ENCODE results near the gene HOATZ.

DNA sequence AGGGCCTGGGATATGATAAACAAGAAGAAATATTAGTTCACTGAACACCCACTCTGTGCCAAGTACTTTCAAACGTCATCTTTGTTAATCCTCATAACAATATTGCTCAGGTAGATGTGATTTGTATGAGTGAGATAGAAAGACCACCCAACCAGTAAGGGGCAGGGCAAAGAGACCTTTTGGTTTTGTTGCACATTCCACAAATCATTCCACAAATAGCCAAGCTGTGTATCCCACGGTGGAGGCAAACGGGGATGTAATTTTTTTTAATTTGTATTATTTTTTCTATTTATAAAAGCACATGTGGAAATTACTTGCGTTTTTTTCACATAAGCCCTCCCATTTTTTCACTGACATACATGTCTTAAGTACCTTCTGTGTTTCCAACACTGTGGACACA lies 54.9 kb downstream of the HOATZ start:
- TF ChIP-seq POLR2A (IDR thresholded peaks at IDR 0.05), result no peak
- TF ChIP-seq EP300 (IDR thresholded peaks at IDR 0.05), result no peak
- TF ChIP-seq, protein P1, sequence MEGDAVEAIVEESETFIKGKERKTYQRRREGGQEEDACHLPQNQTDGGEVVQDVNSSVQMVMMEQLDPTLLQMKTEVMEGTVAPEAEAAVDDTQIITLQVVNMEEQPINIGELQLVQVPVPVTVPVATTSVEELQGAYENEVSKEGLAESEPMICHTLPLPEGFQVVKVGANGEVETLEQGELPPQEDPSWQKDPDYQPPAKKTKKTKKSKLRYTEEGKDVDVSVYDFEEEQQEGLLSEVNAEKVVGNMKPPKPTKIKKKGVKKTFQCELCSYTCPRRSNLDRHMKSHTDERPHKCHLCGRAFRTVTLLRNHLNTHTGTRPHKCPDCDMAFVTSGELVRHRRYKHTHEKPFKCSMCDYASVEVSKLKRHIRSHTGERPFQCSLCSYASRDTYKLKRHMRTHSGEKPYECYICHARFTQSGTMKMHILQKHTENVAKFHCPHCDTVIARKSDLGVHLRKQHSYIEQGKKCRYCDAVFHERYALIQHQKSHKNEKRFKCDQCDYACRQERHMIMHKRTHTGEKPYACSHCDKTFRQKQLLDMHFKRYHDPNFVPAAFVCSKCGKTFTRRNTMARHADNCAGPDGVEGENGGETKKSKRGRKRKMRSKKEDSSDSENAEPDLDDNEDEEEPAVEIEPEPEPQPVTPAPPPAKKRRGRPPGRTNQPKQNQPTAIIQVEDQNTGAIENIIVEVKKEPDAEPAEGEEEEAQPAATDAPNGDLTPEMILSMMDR (IDR thresholded peaks at IDR 0.05), result no peak
- no peak for TF ChIP-seq POLR2AphosphoS5 (IDR thresholded peaks at IDR 0.05)
